HEK293 (cell line): Measurements from ENCODE around the gene PKIG.

Source experiments
- CTCF ChIA-PET: fragments of 350-600 bp; formaldehyde crosslinking; extraction: SDS; loops from one replicate; lab custom pipeline; 2021; ENCODE audit warnings: antibody characterized with exemption; lab: Yijun Ruan, JAX
- POLR2A ChIA-PET: fragments of 300-600 bp; formaldehyde crosslinking; extraction: SDS; loops from one replicate; lab custom pipeline; 2020; ENCODE audit warnings: antibody characterized with exemption, inconsistent platforms; lab: Yijun Ruan, JAX
- H3K27ac ChIP-seq: fragments of 200-500 bp; sonication (Bioruptor generic); 2 replicates; pipeline ENCODE4 v1.5.1; 2014; ENCODE audit warnings: low read depth, low read length, control low read depth, inconsistent platforms; ENCODE audit errors: extremely low read depth
- H3K36me3 ChIP-seq, 2 experiments: fragments of 200-500 bp in 1 of 2; sonication (Bioruptor generic) in 1 of 2; 1 replicate in 1 of 2; 2 replicates in 1 of 2; pipeline ENCODE4 v1.5.1; 2014 to 2017; ENCODE audit warnings: inconsistent platforms in 2 of 2, low read length in 2 of 2; ENCODE audit not compliant: control insufficient read depth in 2 of 2, insufficient read depth in 1 of 2
- H3K4me1 ChIP-seq: fragments of 200-500 bp; sonication (Bioruptor generic); 2 replicates; pipeline ENCODE4 v1.5.1; 2014; ENCODE audit warnings: mild to moderate bottlenecking, low read length, inconsistent platforms; ENCODE audit not compliant: control insufficient read depth, insufficient read depth
- H3K4me3 ChIP-seq: 2 replicates; pipeline ENCODE4 v1.5.1; 2011; ENCODE audit warnings: low read depth, mild to moderate bottlenecking, control low read depth, low read length, moderate library complexity
- H3K9me3 ChIP-seq: fragments of 200-500 bp; sonication (Bioruptor generic); 2 replicates; pipeline ENCODE4 v1.5.1; 2014; ENCODE audit warnings: low read depth, low read length, inconsistent platforms; ENCODE audit not compliant: control insufficient read depth, insufficient read depth
- OSR2 ChIP-seq: fragments of 450-650 bp; formaldehyde crosslinking; IDR thresholded peaks from 2 replicates; pipeline ENCODE4 v1.5.1; 2016; ENCODE audit warnings: missing biosample characterization, missing genetic modification characterization
- PRDM10 ChIP-seq: fragments of 450-650 bp; formaldehyde crosslinking; IDR thresholded peaks from 2 replicates; pipeline ENCODE4 v1.5.1; 2016; ENCODE audit warnings: missing biosample characterization, missing genetic modification characterization
- ZBTB17 ChIP-seq: fragments of 450-650 bp; formaldehyde crosslinking; IDR thresholded peaks from 2 replicates; pipeline ENCODE4 v1.5.1; 2016; ENCODE audit warnings: missing biosample characterization, missing genetic modification characterization
- ZBTB20 ChIP-seq: fragments of 450-650 bp; formaldehyde crosslinking; IDR thresholded peaks from 2 replicates; pipeline ENCODE4 v1.5.1; 2016; ENCODE audit warnings: missing biosample characterization, missing genetic modification characterization
- ZBTB44 ChIP-seq: fragments of 450-650 bp; IDR thresholded peaks from 2 replicates; pipeline ENCODE4 v1.5.1; 2018; ENCODE audit warnings: missing biosample characterization, mild to moderate bottlenecking, missing genetic modification characterization
- ZBTB48 ChIP-seq: fragments of 450-650 bp; formaldehyde crosslinking; IDR thresholded peaks from 2 replicates; pipeline ENCODE4 v1.5.1; 2016; ENCODE audit warnings: missing biosample characterization, missing genetic modification characterization
- ZNF132 ChIP-seq: fragments of 450-650 bp; formaldehyde crosslinking; IDR thresholded peaks from 2 replicates; pipeline ENCODE4 v1.5.1; 2017; ENCODE audit warnings: missing biosample characterization, missing genetic modification characterization, borderline replicate concordance
- ZNF266 ChIP-seq: fragments of 450-650 bp; formaldehyde crosslinking; IDR thresholded peaks from 2 replicates; pipeline ENCODE4 v1.5.1; 2016; ENCODE audit warnings: missing biosample characterization, missing genetic modification characterization, low read depth
- ZNF302 ChIP-seq: fragments of 450-650 bp; formaldehyde crosslinking; IDR thresholded peaks from 2 replicates; pipeline ENCODE4 v1.5.1; 2016; ENCODE audit warnings: missing biosample characterization, missing genetic modification characterization, low read depth
- ZNF335 ChIP-seq: fragments of 450-650 bp; formaldehyde crosslinking; conservative IDR thresholded peaks from 2 replicates; pipeline ENCODE4 v1.5.1; 2016; ENCODE audit warnings: missing biosample characterization, missing genetic modification characterization
- ZNF341 ChIP-seq: fragments of 450-650 bp; formaldehyde crosslinking; IDR thresholded peaks from 2 replicates; pipeline ENCODE4; 2016; ENCODE audit warnings: low read depth, missing biosample characterization, missing genetic modification characterization
- ZNF398 ChIP-seq: fragments of 450-650 bp; formaldehyde crosslinking; IDR thresholded peaks from 2 replicates; pipeline ENCODE4 v1.5.1; 2017; ENCODE audit warnings: missing biosample characterization, missing genetic modification characterization
- ZNF404 ChIP-seq: fragments of 450-650 bp; formaldehyde crosslinking; IDR thresholded peaks from 2 replicates; pipeline ENCODE4 v1.5.1; 2017; ENCODE audit warnings: missing biosample characterization, missing genetic modification characterization
- ZNF449 ChIP-seq: fragments of 450-650 bp; formaldehyde crosslinking; IDR thresholded peaks from 2 replicates; pipeline ENCODE4 v1.5.1; 2017; ENCODE audit warnings: missing biosample characterization, mild to moderate bottlenecking, missing genetic modification characterization, moderate library complexity
- ZNF510 ChIP-seq: fragments of 450-650 bp; formaldehyde crosslinking; IDR thresholded peaks from 2 replicates; pipeline ENCODE4 v1.5.1; 2018; ENCODE audit warnings: mild to moderate bottlenecking, missing genetic modification characterization, missing biosample characterization; ENCODE audit not compliant: insufficient replicate concordance
- ZNF600 ChIP-seq: fragments of 450-650 bp; formaldehyde crosslinking; IDR thresholded peaks from 2 replicates; pipeline ENCODE4 v1.5.1; 2016; ENCODE audit warnings: missing biosample characterization, missing genetic modification characterization
- ZNF626 ChIP-seq: fragments of 450-650 bp; sonication (Bioruptor Pico); formaldehyde crosslinking; IDR thresholded peaks from 2 replicates; pipeline ENCODE4 v1.5.1; 2018; ENCODE audit warnings: missing biosample characterization, missing genetic modification characterization, inconsistent platforms
- ZNF660 ChIP-seq: fragments of 450-650 bp; IDR thresholded peaks from 2 replicates; pipeline ENCODE4 v1.5.1; 2018; ENCODE audit warnings: missing biosample characterization, mild to moderate bottlenecking, missing genetic modification characterization
- ZNF664 ChIP-seq: fragments of 450-650 bp; formaldehyde crosslinking; IDR thresholded peaks from 2 replicates; pipeline ENCODE4 v1.5.1; 2016; ENCODE audit warnings: missing biosample characterization, missing genetic modification characterization

PKIG gene

GRCh38 chr20:44570367-44570766, 12.0 kb upstream of the PKIG start:
- no peak overlapping the region for H3K27ac ChIP-seq
- peak; percentile 89 for TF ChIP-seq ZNF664 (tag by site-specific recombination)
- no peak for TF ChIP-seq ZNF302 (tag by site-specific recombination)
- CTCF ChIA-PET = interaction anchor here (0.6 to 0.9 kb wide), 2 partner anchors 33 to 356 kb away, joined by 3 read pairs; no protein-coding TSS in a partner anchor
- H3K4me1 ChIP-seq = no peaks in the 10 kb centered on the region
- H3K36me3 ChIP-seq = no peaks in the 10 kb centered on the region
- H3K4me3 ChIP-seq = no peak overlapping the region
- no peaks in the 10 kb centered on the region for H3K9me3 ChIP-seq
- POLR2A ChIA-PET = no interaction called here

- Histone ChIP-seq H3K4me1 (peaks cover 3% of the 10 kb centered on the region), H3K4me3 (no peak overlapping the region), H3K36me3 (no peaks in the 10 kb centered on the region), H3K9me3 (no peaks in the 10 kb centered on the region), H3K27ac (no peak overlapping the region)
- CTCF ChIA-PET = interaction anchor here (0.7 to 0.9 kb wide), 2 partner anchors 24 to 357 kb away, joined by 3 read pairs; no protein-coding TSS in a partner anchor
- TF ChIP-seq ZNF404 = no peak
- no peak for TF ChIP-seq ZNF266
- POLR2A ChIA-PET = interaction anchor here (0.6 kb wide), 1 partner anchor 17 kb away, joined by 3 read pairs; no protein-coding TSS in a partner anchor
Measured at GRCh38 chr20:44571362-44571988, 10.9 kb upstream of the PKIG start.

- TF ChIP-seq ZBTB48 (tag by site-specific recombination) (peak; percentile 47; the same call in 1 of the 2 replicates), ZNF398 (tag by site-specific recombination) (peak; percentile 74), ZNF600 (tag by site-specific recombination) (peak; percentile 62; the same call in 1 of the 2 replicates), ZNF626 (tag by site-specific recombination) (no peak), ZNF132 (tag by site-specific recombination) (no peak), ZBTB20 (peak; percentile 85), OSR2 (peak; percentile 76), ZNF449 (tag by site-specific recombination) (no peak), ZBTB44 (tag by site-specific recombination) (peak; percentile 47; the same call in 1 of the 2 replicates), ZNF660 (tag by site-specific recombination) (peak; percentile 81; the same call in 1 of the 2 replicates), ZNF335 (peak; percentile 38), PRDM10 (0 out of 2 replicates have a peak, but pooled peaks have one; percentile 14), ZBTB17 (tag by site-specific recombination) (peak; percentile 57; the same call in 1 of the 2 replicates), ZNF341 (tag by site-specific recombination) (peak; percentile 33; the same call in 1 of the 2 replicates), ZNF510 (no peak)
- H3K27ac ChIP-seq = no peak overlapping the region
- no peaks in the 10 kb centered on the region for H3K9me3 ChIP-seq
- H3K4me1 ChIP-seq = peaks cover 5% of the 10 kb centered on the region
- no peak overlapping the region for H3K4me3 ChIP-seq
- CTCF ChIA-PET = interaction anchor here (0.7 kb wide), 1 partner anchor 10 kb away, joined by 3 read pairs; no protein-coding TSS in a partner anchor
- H3K36me3 ChIP-seq = no peaks in the 10 kb centered on the region
- POLR2A ChIA-PET = no interaction called here
Measured at GRCh38 chr20:44572551-44573500, 9.6 kb upstream of the PKIG start.
